Measurements from ENCODE around the gene SYNRG.

Gene SYNRG

GRCh38 chr17:37557482-37557881 is 51.7 kb downstream of the SYNRG start:
- Histone ChIP-seq H3K4me1 (ENCODE audit: control insufficient read depth, insufficient read depth, low read length) (peaks cover 4% of the 10 kb centered on the region), H3K27me3 (ENCODE audit: control insufficient read depth, insufficient read depth, low read length) (no peaks in the 10 kb centered on the region), H3K9ac (ENCODE audit: low read depth, low read length) (no peak overlapping the region), H3K36me3 (ENCODE audit: control insufficient read depth, insufficient read depth, low read length) (peaks cover 9% of the 10 kb centered on the region), H3K9me3 (ENCODE audit: control insufficient read depth, insufficient read depth, low read length) (no peaks in the 10 kb centered on the region), H3K4me3 (ENCODE audit: low read depth, low read length) (no peak overlapping the region)

- H3K4me1 ChIP-seq (ENCODE audit: control insufficient read depth, insufficient read depth, low read length): no peaks in the 10 kb centered on the region
- H3K9me3 ChIP-seq (ENCODE audit: control insufficient read depth, insufficient read depth, low read length): no peaks in the 10 kb centered on the region
- H3K27me3 ChIP-seq (ENCODE audit: control insufficient read depth, insufficient read depth, low read length): no peaks in the 10 kb centered on the region
- H3K4me3 ChIP-seq (ENCODE audit: low read depth, low read length): no peak overlapping the region
- H3K9ac ChIP-seq (ENCODE audit: low read depth, low read length): no peak overlapping the region
- peaks cover 6% of the 10 kb centered on the region for H3K36me3 ChIP-seq (ENCODE audit: control insufficient read depth, insufficient read depth, low read length)
Measured at GRCh38 chr17:37555386-37555785, 53.8 kb downstream of the SYNRG start.

- H3K4me3 ChIP-seq (ENCODE audit: low read depth, low read length): no peak overlapping the region
- no peaks in the 10 kb centered on the region for H3K9me3 ChIP-seq (ENCODE audit: control insufficient read depth, insufficient read depth, low read length)
- H3K36me3 ChIP-seq (ENCODE audit: control insufficient read depth, insufficient read depth, low read length): peaks cover 6% of the 10 kb centered on the region
- no peaks in the 10 kb centered on the region for H3K4me1 ChIP-seq (ENCODE audit: control insufficient read depth, insufficient read depth, low read length)
- H3K27me3 ChIP-seq (ENCODE audit: control insufficient read depth, insufficient read depth, low read length): no peaks in the 10 kb centered on the region
- H3K9ac ChIP-seq (ENCODE audit: low read depth, low read length): no peak overlapping the region
Measured at GRCh38 chr17:37553401-37553966, 55.7 kb downstream of the SYNRG start.

GRCh38 chr17:37551788-37552187 is 57.4 kb downstream of the SYNRG start:
- Histone ChIP-seq H3K4me3 (ENCODE audit: low read depth, low read length) (no peak overlapping the region), H3K9ac (ENCODE audit: low read depth, low read length) (no peak overlapping the region), H3K4me1 (ENCODE audit: control insufficient read depth, insufficient read depth, low read length) (no peaks in the 10 kb centered on the region), H3K9me3 (ENCODE audit: control insufficient read depth, insufficient read depth, low read length) (no peaks in the 10 kb centered on the region), H3K27me3 (ENCODE audit: control insufficient read depth, insufficient read depth, low read length) (no peaks in the 10 kb centered on the region), H3K36me3 (ENCODE audit: control insufficient read depth, insufficient read depth, low read length) (peaks cover 6% of the 10 kb centered on the region)

GRCh38 chr17:37547986-37548385 is 61.2 kb downstream of the SYNRG start:
- no peaks in the 10 kb centered on the region for H3K9me3 ChIP-seq (ENCODE audit: control insufficient read depth, insufficient read depth, low read length)
- no peak overlapping the region for H3K4me3 ChIP-seq (ENCODE audit: low read depth, low read length)
- H3K4me1 ChIP-seq (ENCODE audit: control insufficient read depth, insufficient read depth, low read length): no peaks in the 10 kb centered on the region
- no peak overlapping the region for H3K9ac ChIP-seq (ENCODE audit: low read depth, low read length)
- no peaks in the 10 kb centered on the region for H3K27me3 ChIP-seq (ENCODE audit: control insufficient read depth, insufficient read depth, low read length)
- peaks cover 1% of the 10 kb centered on the region for H3K36me3 ChIP-seq (ENCODE audit: control insufficient read depth, insufficient read depth, low read length)

GRCh38 chr17:37546302-37546701 is 62.9 kb downstream of the SYNRG start:
- H3K9me3 ChIP-seq (ENCODE audit: control insufficient read depth, insufficient read depth, low read length): no peaks in the 10 kb centered on the region
- H3K36me3 ChIP-seq (ENCODE audit: control insufficient read depth, insufficient read depth, low read length): peaks cover 3% of the 10 kb centered on the region
- H3K27me3 ChIP-seq (ENCODE audit: control insufficient read depth, insufficient read depth, low read length): no peaks in the 10 kb centered on the region
- no peak overlapping the region for H3K4me3 ChIP-seq (ENCODE audit: low read depth, low read length)
- peaks cover 4% of the 10 kb centered on the region for H3K4me1 ChIP-seq (ENCODE audit: control insufficient read depth, insufficient read depth, low read length)
- no peak overlapping the region for H3K9ac ChIP-seq (ENCODE audit: low read depth, low read length)

GRCh38 chr17:37545486-37545885 is 63.7 kb downstream of the SYNRG start:
- no peaks in the 10 kb centered on the region for H3K27me3 ChIP-seq (ENCODE audit: control insufficient read depth, insufficient read depth, low read length)
- H3K4me3 ChIP-seq (ENCODE audit: low read depth, low read length): no peak overlapping the region
- H3K9me3 ChIP-seq (ENCODE audit: control insufficient read depth, insufficient read depth, low read length): no peaks in the 10 kb centered on the region
- peaks cover 4% of the 10 kb centered on the region for H3K4me1 ChIP-seq (ENCODE audit: control insufficient read depth, insufficient read depth, low read length)
- peaks cover 6% of the 10 kb centered on the region for H3K36me3 ChIP-seq (ENCODE audit: control insufficient read depth, insufficient read depth, low read length)
- no peak overlapping the region for H3K9ac ChIP-seq (ENCODE audit: low read depth, low read length)

GRCh38 chr17:37543637-37544052 is 65.6 kb downstream of the SYNRG start:
- H3K27me3 ChIP-seq (ENCODE audit: control insufficient read depth, insufficient read depth, low read length): no peaks in the 10 kb centered on the region
- peaks cover 18% of the 10 kb centered on the region for H3K36me3 ChIP-seq (ENCODE audit: control insufficient read depth, insufficient read depth, low read length)
- no peak overlapping the region for H3K9ac ChIP-seq (ENCODE audit: low read depth, low read length)
- no peak overlapping the region for H3K4me3 ChIP-seq (ENCODE audit: low read depth, low read length)
- no peaks in the 10 kb centered on the region for H3K9me3 ChIP-seq (ENCODE audit: control insufficient read depth, insufficient read depth, low read length)
- H3K4me1 ChIP-seq (ENCODE audit: control insufficient read depth, insufficient read depth, low read length): peaks cover 4% of the 10 kb centered on the region

GRCh38 chr17:37541880-37542660 is 67.1 kb downstream of the SYNRG start:
- Histone ChIP-seq H3K9ac (ENCODE audit: low read depth, low read length) (no peak overlapping the region), H3K4me1 (ENCODE audit: control insufficient read depth, insufficient read depth, low read length) (peaks cover 4% of the 10 kb centered on the region), H3K4me3 (ENCODE audit: low read depth, low read length) (no peak overlapping the region), H3K36me3 (ENCODE audit: control insufficient read depth, insufficient read depth, low read length) (peaks cover 18% of the 10 kb centered on the region), H3K9me3 (ENCODE audit: control insufficient read depth, insufficient read depth, low read length) (no peaks in the 10 kb centered on the region), H3K27me3 (ENCODE audit: control insufficient read depth, insufficient read depth, low read length) (no peaks in the 10 kb centered on the region)

- Histone ChIP-seq H3K9ac (ENCODE audit: low read depth, low read length) (no peak overlapping the region), H3K9me3 (ENCODE audit: control insufficient read depth, insufficient read depth, low read length) (no peaks in the 10 kb centered on the region), H3K4me1 (ENCODE audit: control insufficient read depth, insufficient read depth, low read length) (peaks cover 4% of the 10 kb centered on the region), H3K4me3 (ENCODE audit: low read depth, low read length) (no peak overlapping the region), H3K27me3 (ENCODE audit: control insufficient read depth, insufficient read depth, low read length) (no peaks in the 10 kb centered on the region), H3K36me3 (ENCODE audit: control insufficient read depth, insufficient read depth, low read length) (peaks cover 24% of the 10 kb centered on the region)
Measured at GRCh38 chr17:37538981-37539659, 70.1 kb downstream of the SYNRG start.

GRCh38 chr17:37535906-37536305 is 73.3 kb downstream of the SYNRG start:
- Histone ChIP-seq H3K9me3 (ENCODE audit: control insufficient read depth, insufficient read depth, low read length) (no peaks in the 10 kb centered on the region), H3K4me3 (ENCODE audit: low read depth, low read length) (no peak overlapping the region), H3K27me3 (ENCODE audit: control insufficient read depth, insufficient read depth, low read length) (no peaks in the 10 kb centered on the region), H3K4me1 (ENCODE audit: control insufficient read depth, insufficient read depth, low read length) (no peaks in the 10 kb centered on the region), H3K36me3 (ENCODE audit: control insufficient read depth, insufficient read depth, low read length) (peaks cover 18% of the 10 kb centered on the region), H3K9ac (ENCODE audit: low read depth, low read length) (no peak overlapping the region)

GRCh38 chr17:37532756-37533155 is 76.5 kb downstream of the SYNRG start:
- no peak overlapping the region for H3K4me3 ChIP-seq (ENCODE audit: low read depth, low read length)
- no peak overlapping the region for H3K9ac ChIP-seq (ENCODE audit: low read depth, low read length)
- no peaks in the 10 kb centered on the region for H3K9me3 ChIP-seq (ENCODE audit: control insufficient read depth, insufficient read depth, low read length)
- no peaks in the 10 kb centered on the region for H3K27me3 ChIP-seq (ENCODE audit: control insufficient read depth, insufficient read depth, low read length)
- peaks cover 9% of the 10 kb centered on the region for H3K36me3 ChIP-seq (ENCODE audit: control insufficient read depth, insufficient read depth, low read length)
- H3K4me1 ChIP-seq (ENCODE audit: control insufficient read depth, insufficient read depth, low read length): no peaks in the 10 kb centered on the region
